NCI-H1048 (cell line): ENCODE results near the gene ZNF462.
"Not testable (repeated sequence)": the region's sequence is repeated elsewhere in the genome, so short reads cannot be mapped to it uniquely, and the experiment has no call there.

Experiments
- DNase-seq: peaks from one replicate; lab custom pipeline; 2025; lab: John Stamatoyannopoulos, UW

The ZNF462 gene

DNA sequence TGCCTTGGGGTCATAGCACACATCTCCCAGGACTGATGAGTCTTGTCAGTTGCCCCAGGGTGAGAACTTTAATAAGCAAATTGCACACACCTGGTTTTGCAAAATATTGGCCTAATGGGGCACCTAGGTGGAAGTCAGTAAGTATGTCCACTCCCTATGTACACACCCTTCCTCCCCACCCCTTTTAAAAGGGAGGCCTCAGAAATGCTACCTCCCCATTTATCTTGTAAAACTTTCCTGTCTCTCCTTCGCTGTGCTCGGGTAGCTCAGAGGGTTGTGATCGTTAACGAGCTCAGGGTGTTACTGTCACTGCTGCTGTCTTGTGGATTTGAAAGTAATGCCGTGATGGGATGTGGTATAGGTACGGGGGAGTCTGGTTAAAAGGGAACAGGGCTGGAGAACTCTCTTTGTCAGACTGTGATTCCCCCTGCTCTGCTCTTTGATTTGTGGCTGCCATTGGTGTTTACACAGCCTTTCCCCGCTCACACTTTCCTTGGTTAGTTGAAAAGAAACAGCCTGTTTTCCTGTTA lies 26.2 kb downstream of the ZNF462 start:
- DNase-seq, result no peak

DNA sequence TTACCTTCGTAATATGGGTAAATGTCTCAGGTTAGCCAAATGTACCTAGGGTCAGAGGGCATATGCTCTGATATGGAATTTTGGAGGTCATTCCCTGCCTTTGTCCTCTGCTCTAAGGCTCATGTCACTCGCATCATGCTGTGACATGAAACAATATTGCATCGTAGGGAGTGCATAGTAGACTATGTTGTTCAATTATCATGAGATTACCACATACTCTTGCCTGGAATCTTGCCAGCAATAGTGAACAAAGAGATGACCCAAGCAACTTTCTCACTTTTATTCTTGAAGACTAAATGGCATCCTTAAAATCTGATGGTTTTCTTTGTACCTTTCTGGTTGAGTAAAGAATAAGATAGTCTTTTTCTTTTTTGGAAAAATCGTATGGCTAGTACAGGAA lies 27.6 kb downstream of the ZNF462 start:
- DNase-seq, result no peak

- DNase-seq, result no peak
Observed at GRCh38 chr9:106891286-106891685, 28.3 kb downstream of the ZNF462 start.

DNA sequence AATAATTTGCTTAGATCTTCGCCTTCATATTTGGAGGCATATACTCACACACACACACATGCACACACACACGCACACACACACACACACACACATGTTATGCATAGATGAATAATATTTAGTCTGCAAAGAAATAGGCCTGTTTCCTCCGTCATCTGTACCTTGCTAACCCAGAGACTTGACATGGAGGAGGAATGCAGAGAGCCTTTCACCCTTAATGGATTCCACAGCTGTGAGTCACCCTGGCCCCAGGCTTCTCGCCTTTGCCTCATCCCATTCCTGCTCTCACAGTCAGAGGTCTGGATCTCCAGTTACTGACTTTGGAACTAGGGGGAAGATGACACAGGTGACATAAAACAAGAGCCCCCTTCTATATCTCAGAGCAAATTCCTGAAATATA lies 29.7 kb downstream of the ZNF462 start:
- DNase-seq, result no peak

DNA sequence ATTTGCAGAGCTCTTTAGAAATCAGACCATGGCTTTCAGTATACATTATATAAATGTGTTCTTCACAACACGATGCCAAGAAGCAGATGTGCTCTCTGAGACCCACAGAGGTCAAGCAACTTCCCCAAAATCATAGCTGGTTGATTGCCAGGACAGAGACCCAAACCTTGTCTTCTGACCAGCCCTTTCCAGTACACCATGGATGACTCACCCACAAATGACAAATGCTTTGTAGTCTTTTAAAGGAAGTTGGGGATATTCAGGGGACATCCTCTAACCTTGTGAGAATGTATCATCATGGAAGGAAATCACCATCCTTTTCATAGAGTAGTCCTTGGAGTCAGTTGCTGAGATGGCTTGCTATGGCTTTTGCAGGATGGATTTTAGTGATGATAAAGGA lies 30.1 kb downstream of the ZNF462 start:
- no peak for DNase-seq

GRCh38 chr9:106896695-106897094 lies 33.7 kb downstream of the ZNF462 start:
- DNase-seq, result no peak

DNA sequence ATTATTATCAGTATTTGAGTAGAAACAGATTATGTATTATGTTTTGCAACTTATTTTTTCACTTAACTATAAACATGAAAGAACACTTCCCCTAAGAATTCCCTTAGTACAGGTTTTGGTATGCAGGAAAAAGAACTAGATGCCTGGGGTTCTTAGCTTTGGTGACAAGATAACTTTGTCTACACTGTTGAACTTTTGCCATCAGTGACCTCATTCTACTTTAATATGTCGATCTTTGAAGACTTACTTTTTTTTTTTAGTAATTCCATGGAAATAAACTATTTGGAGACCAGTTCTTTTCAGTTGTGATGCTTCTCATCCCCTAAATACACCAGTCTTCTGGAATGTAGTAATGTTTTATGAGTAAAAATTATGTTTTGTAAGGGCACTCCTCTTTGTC lies 34.3 kb downstream of the ZNF462 start:
- no peak for DNase-seq

DNA sequence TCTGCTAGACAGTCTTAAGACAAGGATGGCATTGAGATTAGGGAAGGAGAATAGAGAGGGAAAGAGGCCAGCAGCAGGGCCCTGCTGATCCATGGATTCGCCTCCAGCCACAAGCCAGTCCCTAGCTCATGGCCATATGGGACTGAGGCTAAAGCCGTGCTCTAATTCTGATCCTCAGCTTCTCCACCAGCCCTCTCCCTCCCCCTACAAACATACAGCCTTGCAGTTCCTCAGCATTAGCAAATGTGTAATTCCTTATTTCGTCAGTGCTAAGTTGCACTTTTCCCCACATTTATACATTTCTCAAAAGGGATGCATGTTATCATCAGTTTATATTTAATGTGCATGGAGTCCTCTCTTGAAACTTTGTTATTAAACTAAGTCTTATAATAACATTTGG lies 34.8 kb downstream of the ZNF462 start:
- DNase-seq, result no peak

DNA sequence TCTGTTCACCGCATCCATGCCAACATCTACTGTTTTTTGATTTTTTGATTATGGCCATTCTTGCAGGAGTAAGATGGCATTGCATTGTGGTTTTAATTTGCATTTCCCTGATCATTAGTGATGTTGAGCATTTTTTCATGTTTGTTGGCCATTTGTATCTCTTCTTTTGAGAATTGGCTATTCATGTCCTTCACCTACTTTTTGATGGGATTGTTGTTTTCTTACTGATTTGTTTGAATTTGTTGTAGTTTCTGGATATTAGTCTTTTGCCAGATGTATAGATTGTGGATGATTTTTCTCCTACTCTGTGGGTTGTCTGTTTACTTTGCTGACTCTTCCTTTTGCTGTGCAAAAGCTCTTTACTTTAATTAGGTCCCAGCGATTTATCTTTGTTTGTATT lies 37.6 kb downstream of the ZNF462 start:
- not testable (repeated sequence) for DNase-seq

- DNase-seq, result no peak
Observed at GRCh38 chr9:106906129-106906528, 43.2 kb downstream of the ZNF462 start.

GRCh38 chr9:106911951-106912350 lies 49.0 kb downstream of the ZNF462 start:
- DNase-seq, result no peak

GRCh38 chr9:106913276-106913675 lies 50.3 kb downstream of the ZNF462 start:
- no peak for DNase-seq

DNA sequence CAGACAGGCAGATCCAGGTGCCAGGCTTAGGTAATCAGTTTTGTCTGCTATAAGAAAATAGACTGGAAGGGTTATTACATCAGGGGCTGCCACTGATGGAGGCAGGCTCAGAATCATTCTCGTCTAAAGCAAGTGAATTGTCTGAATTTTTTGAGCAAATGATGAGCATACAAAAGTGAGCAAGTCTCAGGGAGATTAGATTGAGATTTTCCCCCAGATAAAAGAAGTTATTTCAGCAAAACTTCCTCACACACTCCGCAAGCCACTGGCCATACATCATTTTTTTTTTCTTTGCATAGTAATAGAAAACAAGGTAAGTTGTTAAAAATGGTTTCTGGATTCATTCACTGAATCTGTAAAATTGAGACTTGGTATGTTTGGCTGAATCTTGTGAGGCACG lies 52.9 kb downstream of the ZNF462 start:
- no peak for DNase-seq

GRCh38 chr9:106916466-106917235 lies 53.7 kb downstream of the ZNF462 start:
- no peak for DNase-seq

DNA sequence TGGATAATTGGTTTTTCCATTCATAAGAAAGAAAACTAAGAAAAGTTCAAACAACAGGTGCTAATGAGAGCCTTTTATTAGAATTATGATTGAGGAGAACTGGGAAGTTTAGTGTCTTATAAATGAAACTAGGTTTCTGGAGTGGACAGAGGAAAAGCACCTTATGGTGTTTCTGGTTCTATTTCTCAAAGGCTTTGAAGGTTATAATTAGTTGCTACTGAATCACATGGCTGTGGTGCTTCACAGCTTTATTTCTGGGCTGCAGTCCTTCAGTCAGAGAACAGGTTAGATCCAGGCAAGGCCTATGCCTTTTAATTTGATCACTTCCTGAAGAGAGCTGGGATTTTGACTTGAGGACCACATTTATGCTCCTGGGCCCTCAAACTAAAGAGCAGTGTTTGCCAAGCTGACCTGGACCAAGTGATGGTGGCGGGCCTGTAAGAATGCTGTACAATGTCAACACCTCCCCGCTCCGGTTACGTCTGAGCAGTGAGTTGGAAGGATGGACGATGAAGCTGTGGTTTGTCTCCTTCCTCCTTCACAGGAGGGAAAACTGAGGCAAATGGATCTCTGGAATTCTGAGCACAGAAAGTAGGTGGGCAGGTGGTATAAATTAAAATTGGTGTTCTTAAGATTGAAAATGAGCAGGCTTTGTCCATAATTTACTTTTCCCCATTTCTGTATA lies 56.0 kb downstream of the ZNF462 start:
- no peak for DNase-seq

DNA sequence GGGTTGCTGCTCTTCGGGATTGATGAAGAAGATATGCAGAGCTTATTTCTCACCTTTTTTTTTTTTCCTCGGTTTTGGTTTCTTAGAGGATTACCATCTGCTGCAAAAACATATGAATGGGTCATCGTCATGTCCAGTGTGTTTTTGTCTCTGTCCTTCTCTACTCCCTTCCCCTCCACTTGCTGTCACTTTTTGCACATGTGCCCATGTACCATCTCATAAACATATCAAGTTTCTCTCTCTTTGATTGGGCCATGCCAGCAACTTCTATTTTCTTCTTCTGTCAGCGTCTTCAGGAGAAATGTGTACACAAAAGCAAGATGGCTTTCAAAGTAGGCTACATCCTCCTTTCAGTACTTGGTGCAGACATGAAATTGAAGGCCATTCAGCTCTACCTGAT lies 57.1 kb downstream of the ZNF462 start:
- DNase-seq, result no peak

DNA sequence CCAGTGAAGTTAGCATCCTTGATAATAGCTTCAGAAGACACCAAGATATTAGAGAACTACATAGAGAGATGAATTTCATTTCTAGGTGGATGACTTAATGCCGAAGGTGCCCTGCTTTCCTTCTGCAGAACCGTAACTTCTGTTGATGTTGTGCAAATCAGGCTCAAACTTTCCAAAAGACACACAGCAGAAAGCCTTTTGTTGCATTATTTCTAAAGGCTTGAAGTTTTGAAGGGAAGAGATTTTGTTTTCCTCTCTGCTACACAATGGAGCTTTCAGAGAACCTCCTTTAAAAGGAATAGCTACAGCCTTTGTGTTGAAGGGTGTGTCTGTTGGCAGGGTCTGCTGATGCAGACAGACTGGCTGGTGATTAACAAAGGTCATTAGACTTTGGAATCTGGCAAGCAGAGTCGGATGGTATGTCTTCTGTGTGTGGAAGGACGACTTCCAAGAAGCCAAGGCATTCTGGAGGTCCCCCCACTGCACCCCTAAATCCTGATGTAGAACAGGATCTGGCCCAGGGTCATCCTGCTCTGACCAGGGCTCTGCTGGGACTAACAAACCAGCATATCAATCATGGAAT lies 57.8 kb downstream of the ZNF462 start:
- no peak for DNase-seq

DNA sequence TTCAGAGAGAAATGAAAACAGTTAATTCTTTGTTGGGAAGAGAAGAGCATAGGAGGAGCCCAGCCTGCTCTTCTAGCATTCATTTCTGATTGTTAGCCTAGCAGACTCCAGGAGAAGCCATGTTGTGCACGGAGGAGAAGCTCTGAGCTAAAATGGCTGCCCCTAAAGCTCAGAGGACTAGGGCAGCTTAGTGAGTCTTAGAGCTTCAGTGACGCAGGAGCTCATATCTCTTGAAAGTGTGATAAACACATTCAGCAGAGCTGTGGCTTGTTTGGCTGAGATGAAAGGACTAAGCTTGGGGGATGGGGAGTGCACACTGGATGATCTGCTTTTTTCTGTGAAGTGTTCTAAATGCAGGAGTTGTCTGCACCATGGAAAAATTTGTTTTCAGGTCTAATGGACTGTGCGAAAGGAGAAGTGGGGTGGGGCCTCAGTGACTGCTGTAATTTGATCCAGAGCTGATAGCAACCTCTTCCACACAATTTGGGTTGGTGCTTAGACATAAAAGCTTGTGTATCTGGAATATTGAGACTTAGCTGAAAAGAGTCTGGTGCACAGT lies 58.5 kb downstream of the ZNF462 start:
- DNase-seq, result peak; percentile 3

DNA sequence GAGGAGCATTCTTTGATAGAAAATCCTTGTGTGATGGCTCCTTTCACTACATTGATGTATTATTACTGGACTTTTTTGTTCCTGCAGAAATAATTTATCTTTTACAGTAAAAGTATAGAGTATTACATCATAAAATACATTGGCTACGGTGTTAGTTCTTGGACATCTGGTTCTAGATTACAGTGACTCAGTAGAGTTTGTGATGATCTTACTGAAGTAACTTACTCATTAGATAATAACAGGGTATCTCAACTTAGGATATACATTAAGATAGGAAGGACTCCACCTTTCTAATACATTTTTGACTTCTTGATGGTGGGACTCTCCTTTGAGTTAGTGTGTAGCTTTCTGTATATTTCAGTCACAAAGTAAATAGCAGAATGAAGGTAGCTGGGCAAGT lies 59.1 kb downstream of the ZNF462 start:
- DNase-seq, result no peak

DNA sequence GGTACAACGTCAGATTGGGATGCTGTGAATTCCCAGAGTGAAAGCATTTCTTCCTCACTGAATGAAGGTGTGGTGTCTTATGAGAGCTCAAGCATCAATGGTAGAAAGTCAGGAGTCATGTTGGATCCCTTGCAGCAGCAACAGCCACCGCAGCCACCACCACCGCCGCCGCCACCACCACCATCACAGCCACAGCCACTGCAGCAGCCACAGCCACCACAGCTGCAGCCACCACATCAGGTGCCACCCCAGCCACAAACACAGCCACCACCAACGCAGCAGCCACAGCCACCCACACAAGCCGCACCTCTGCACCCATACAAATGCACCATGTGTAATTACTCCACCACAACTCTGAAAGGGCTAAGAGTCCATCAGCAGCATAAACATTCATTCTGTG lies 62.4 kb downstream of the ZNF462 start:
- DNase-seq, result no peak

DNA sequence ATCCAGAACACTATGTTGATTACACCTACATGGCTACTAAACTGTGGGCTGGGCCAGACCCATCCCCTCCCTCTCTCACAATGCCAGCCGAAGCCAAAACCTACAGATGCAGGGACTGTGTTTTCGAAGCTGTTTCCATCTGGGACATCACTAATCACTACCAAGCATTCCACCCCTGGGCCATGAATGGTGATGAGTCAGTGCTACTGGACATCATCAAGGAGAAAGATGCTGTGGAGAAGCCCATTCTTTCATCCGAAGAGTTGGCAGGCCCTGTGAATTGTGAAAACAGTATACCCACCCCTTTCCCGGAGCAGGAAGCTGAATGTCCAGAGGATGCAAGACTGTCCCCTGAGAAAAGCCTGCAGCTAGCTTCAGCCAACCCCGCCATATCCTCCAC lies 65.0 kb downstream of the ZNF462 start:
- DNase-seq, result no peak

DNA sequence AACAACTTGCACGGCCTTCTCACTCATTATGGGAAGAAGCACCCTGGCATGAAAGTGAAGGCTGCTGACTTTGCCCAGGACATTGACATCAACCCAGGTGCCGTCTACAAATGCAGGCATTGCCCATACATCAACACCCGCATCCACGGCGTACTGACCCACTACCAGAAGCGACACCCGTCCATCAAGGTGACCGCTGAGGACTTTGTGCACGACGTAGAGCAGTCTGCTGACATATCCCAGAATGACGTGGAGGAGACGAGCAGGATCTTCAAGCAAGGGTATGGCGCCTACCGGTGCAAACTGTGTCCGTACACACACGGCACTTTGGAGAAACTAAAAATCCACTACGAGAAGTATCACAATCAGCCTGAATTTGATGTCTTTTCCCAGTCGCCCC lies 65.4 kb downstream of the ZNF462 start:
- no peak for DNase-seq
